Neural progenitor cell (in vitro differentiated cells): ENCODE measurements around the gene BTRC.

Experiments used
- EZH2 ChIP-seq: fragments of 200-600 bp; sonication (generic); IDR thresholded peaks from 2 replicates; pipeline ENCODE4 v1.6.1; 2017; ENCODE audit warnings: antibody characterized with exemption, mild to moderate bottlenecking, moderate library complexity
- EZH2phosphoT487 ChIP-seq: fragments of 200-600 bp; sonication (generic); IDR thresholded peaks from 2 replicates; pipeline ENCODE4 v1.6.1; 2017; ENCODE audit warnings: antibody characterized with exemption
- TF ChIP-seq, protein P1 (sequence below): fragments of 200-600 bp; sonication (generic); IDR thresholded peaks from 2 replicates; pipeline ENCODE4 v1.5.1; 2017; ENCODE audit warnings: antibody characterized with exemption, mild to moderate bottlenecking

DNA sequence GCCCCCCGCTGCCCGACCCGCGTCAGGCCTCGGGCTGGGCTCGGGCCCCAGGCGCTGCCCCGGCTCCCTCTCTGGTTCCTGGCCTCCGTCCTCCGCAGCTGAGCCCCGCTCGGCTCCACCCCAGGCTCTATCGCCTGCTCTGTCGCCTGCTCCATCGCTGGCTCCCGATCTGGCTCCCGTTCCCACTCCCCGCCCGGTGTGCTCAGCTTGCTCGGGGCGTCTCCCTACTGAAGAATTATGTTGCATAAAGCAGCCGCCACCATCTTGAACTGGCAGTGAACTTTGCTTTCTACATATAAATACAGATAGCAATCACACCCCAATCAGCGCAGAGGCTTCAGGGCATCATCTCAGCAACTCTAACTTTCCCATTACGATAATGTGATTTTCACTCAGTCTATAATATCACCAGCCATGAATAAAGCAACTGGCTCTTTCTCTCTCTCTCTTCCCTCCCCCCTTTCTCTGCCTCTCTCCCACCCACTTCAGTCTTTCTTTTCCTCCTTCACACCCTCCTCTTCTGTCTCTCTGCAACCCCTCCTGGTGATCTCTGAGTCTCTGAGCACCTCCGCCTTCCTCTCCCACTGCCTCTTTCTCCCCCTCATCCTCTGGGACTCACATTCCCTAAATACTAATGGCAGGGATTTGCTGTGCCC lies 43.3 kb upstream of the BTRC start:
- TF ChIP-seq EZH2: no peak
- TF ChIP-seq, protein P1, sequence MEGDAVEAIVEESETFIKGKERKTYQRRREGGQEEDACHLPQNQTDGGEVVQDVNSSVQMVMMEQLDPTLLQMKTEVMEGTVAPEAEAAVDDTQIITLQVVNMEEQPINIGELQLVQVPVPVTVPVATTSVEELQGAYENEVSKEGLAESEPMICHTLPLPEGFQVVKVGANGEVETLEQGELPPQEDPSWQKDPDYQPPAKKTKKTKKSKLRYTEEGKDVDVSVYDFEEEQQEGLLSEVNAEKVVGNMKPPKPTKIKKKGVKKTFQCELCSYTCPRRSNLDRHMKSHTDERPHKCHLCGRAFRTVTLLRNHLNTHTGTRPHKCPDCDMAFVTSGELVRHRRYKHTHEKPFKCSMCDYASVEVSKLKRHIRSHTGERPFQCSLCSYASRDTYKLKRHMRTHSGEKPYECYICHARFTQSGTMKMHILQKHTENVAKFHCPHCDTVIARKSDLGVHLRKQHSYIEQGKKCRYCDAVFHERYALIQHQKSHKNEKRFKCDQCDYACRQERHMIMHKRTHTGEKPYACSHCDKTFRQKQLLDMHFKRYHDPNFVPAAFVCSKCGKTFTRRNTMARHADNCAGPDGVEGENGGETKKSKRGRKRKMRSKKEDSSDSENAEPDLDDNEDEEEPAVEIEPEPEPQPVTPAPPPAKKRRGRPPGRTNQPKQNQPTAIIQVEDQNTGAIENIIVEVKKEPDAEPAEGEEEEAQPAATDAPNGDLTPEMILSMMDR: no peak
- TF ChIP-seq EZH2phosphoT487: no peak
